Spleen (tissue), 11 donors: Measurements from ENCODE around the gene SNX30. TPM values are rescaled to one million over a fixed set of nuclear protein-coding genes. Genes with fewer than 3 reads are reported as not detected.
A peak's percentile ranks its signal among the peaks of the same experiment; 100 is the strongest.
"Not testable (repeated sequence)": the region's sequence is repeated elsewhere in the genome, so short reads cannot be mapped to it uniquely, and the experiment has no call there.

Experiments
- DNase-seq: peaks from one replicate; pipeline ENCODE4 v3.0.0-alpha.2; 2020
- H3K27ac ChIP-seq, 8 donors: fragments of 200-600 bp; sonication (generic) in 7 of 8; 1 replicate in 4 of 8; 2 replicates in 4 of 8; pipeline versions ENCODE4 v1.5.0 to v1.8.0; 2016 to 2021; ENCODE audit warnings: inconsistent platforms in 4 of 8, mild to moderate bottlenecking in 4 of 8, moderate library complexity in 1 of 8
- H3K27me3 ChIP-seq, 7 donors: fragments of 200-600 bp; sonication (generic) in 6 of 7; replicated peaks in 1 of 7; 1 replicate in 4 of 7; 2 replicates in 3 of 7; pipeline versions ENCODE4 v1.5.0 to v1.8.0; 2016 to 2021; ENCODE audit warnings: inconsistent platforms in 3 of 7, mild to moderate bottlenecking in 1 of 7
- H3K36me3 ChIP-seq, 6 donors: fragments of 200-600 bp; sonication (generic) in 5 of 6; 1 replicate in 4 of 6; 2 replicates in 2 of 6; pipeline versions ENCODE4 v1.5.0 to v1.8.0; 2016 to 2021; ENCODE audit warnings: inconsistent platforms in 2 of 6
- H3K4me1 ChIP-seq, 6 donors: fragments of 200-600 bp; sonication (generic) in 5 of 6; 1 replicate in 3 of 6; 2 replicates in 3 of 6; pipeline versions ENCODE4 v1.5.0 to v1.8.0; 2016 to 2021; ENCODE audit warnings: inconsistent platforms in 3 of 6
- H3K4me3 ChIP-seq, 8 donors: fragments of 200-600 bp; sonication (generic) in 7 of 8; 1 replicate in 4 of 8; 2 replicates in 4 of 8; pipeline versions ENCODE4 v1.5.0 to v1.8.0; 2016 to 2021; ENCODE audit warnings: inconsistent platforms in 4 of 8, mild to moderate bottlenecking in 4 of 8, moderate library complexity in 2 of 8
- H3K9me3 ChIP-seq, 8 donors: fragments of 200-600 bp; sonication (generic) in 7 of 8; 1 replicate in 4 of 8; 2 replicates in 4 of 8; pipeline versions ENCODE4 v1.5.0 to v1.8.0; 2016 to 2021; ENCODE audit warnings: inconsistent platforms in 4 of 8
- POLR2A ChIP-seq, 3 donors: fragments of 450-650 bp; IDR thresholded peaks; one replicate each; pipeline ENCODE4 v1.5.1; 2017; ENCODE audit warnings: antibody characterized with exemption in 3 of 3, mild to moderate bottlenecking in 1 of 3
- POLR2AphosphoS5 ChIP-seq, 3 donors: sonication (generic); formaldehyde crosslinking; IDR thresholded peaks; one replicate each; pipeline ENCODE4 v1.5.1; 2017; ENCODE audit warnings: antibody characterized with exemption in 3 of 3
- WGBS, 5 donors: extraction: QIAGEN DNeasy Blood & Tissue Kit in 3 of 5; methylation state at CpG; one replicate each; pipeline versions ENCODE4 v1.1.5 to v1.1.7; 2013 to 2018; 5-methylcytosine and 5-hydroxymethylcytosine counted together
- intact Hi-C: fragments of 100-400 bp; cut with DNase I; formaldehyde crosslinking; loops from one replicate; pipeline ENCODE4 v1.15.0; 2023; ENCODE audit warnings: low total_unique reads
- polyA plus RNA-seq, 3 donors: library from polyadenylated mRNA; stranded (reverse); fragments of 200-250 nt; gene quantifications; one replicate each; pipeline ENCODE4 v1.2.1, GENCODE V29; 2013
- total RNA-seq, 7 donors: library from RNA; depleted of rRNA in 3 of 7; stranded (reverse); fragments of >200 nt in 3 of 7; fragmentation: NEBNext Ultra II Directional in 4 of 7; extraction: Animal tissue kit (Norgen Biotek cat#: 25700) in 4 of 7; gene quantifications; one replicate each; pipeline versions ENCODE4 v1.1.0 to v1.2.1, GENCODE V29; 2016 to 2021
- TF ChIP-seq, protein P1 (sequence below), 11 experiments: fragments of 200-600 bp in 7 of 11; fragments of 450-650 bp in 4 of 11; sonication (generic) in 4 of 11; IDR thresholded peaks in 8 of 11; conservative IDR thresholded peaks in 3 of 11; 1 replicate in 7 of 11; 2 replicates in 4 of 11; pipeline versions ENCODE4 v1.4.0 to v1.8.0; 2016 to 2021; ENCODE audit warnings: antibody characterized with exemption in 11 of 11, inconsistent platforms in 4 of 11, mild to moderate bottlenecking in 1 of 11
- donor health status: healthy with polysubstance abuse.
- donor health status: DM: no; HTN: no; CAD: no; lungs with moderate emphysema.
- donor health status: DM: no; HTN: no; CAD: no.
- donor health status: Bipolar disorder and iron deficiency.
- donor health status: healthy.
- donor health status: DM: no; HTN: no; CAD: no.
- donor health status: DM: yes; HTN: yes; CAD: no.

The SNX30 gene
- total and polyA plus RNA-seq, 10 donors, result 1.2 to 23.3 (median 14.6) TPM

DNA sequence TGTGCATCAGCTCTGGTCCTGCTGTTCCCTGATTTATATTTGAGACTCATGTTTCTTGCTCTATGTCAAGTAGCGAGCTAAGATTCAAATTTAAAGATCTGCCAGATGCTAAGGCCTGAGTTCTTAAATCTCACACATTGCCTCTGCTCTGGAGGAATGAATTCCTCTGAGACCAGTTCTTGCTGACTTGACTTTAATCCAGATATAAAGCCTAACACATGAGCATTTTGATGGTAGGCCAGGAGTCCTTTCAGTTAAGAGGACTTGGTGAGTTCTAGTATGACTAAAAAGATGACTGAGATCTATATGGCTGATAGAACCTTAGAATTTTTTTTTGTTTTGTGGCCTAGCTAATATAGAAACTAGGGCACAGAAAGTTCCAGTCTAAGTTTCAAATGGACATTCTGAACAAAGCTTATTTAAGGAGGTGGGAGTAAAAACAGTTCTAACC, 31.3 kb upstream of the SNX30 start:
- 81 to 95% (median 92%) methylated on average over 1 of the region's 1 CpG for WGBS, 5 donors
- TF ChIP-seq POLR2AphosphoS5 (IDR thresholded peaks at IDR 0.05), result no peak
- TF ChIP-seq, protein P1, sequence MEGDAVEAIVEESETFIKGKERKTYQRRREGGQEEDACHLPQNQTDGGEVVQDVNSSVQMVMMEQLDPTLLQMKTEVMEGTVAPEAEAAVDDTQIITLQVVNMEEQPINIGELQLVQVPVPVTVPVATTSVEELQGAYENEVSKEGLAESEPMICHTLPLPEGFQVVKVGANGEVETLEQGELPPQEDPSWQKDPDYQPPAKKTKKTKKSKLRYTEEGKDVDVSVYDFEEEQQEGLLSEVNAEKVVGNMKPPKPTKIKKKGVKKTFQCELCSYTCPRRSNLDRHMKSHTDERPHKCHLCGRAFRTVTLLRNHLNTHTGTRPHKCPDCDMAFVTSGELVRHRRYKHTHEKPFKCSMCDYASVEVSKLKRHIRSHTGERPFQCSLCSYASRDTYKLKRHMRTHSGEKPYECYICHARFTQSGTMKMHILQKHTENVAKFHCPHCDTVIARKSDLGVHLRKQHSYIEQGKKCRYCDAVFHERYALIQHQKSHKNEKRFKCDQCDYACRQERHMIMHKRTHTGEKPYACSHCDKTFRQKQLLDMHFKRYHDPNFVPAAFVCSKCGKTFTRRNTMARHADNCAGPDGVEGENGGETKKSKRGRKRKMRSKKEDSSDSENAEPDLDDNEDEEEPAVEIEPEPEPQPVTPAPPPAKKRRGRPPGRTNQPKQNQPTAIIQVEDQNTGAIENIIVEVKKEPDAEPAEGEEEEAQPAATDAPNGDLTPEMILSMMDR (IDR thresholded peaks at IDR 0.05 in 8 of 11, conservative IDR thresholded peaks at IDR 0.05 in 3 of 11), result no peak
- no peak for TF ChIP-seq POLR2A (IDR thresholded peaks at IDR 0.05)
- intact Hi-C loops, result loop anchor here (5.0 kb wide), 1 partner anchor 33 kb away; the partner anchor contains the start of gene SNX30
- Histone ChIP-seq H3K27ac (peak overlapping the region in 3 of 8 donors; percentile 6 to 95 (median 15)), H3K27me3 (no peaks in the 10 kb centered on the region), H3K4me3 (no peak overlapping the region), H3K9me3 (no peaks in the 10 kb centered on the region), H3K4me1 (peaks cover 10 to 41% (median 22%) of the 10 kb centered on the region in 6 donors), H3K36me3 (peaks cover 0 to 18% (median 2%) of the 10 kb centered on the region in 6 donors)
- no peak for DNase-seq

DNA sequence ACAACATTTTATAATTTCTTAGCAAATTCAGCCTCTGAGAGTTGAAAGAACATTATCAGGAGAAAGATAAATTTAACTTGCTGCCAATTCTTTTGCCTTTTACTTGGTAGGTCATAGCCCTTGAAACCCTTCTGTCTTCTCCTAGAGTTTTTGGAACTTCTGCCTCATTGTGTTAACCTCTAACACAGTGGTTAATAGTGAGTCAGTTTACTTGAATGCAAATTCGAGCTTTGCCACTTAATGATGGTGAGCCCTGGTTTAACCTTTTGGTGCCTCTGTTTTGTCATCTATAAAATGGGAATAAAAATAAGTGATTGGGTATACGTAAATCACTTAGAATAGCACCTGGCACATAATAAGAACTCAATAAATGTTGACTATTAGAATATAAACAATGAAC, 30.9 kb upstream of the SNX30 start:
- Histone ChIP-seq H3K9me3 (no peaks in the 10 kb centered on the region), H3K27me3 (no peaks in the 10 kb centered on the region), H3K27ac (peak overlapping the region in 1 of 8 donors; percentile 15), H3K4me3 (no peak overlapping the region), H3K36me3 (peaks cover 0 to 15% (median under 1%) of the 10 kb centered on the region in 6 donors), H3K4me1 (peaks cover 10 to 36% (median 20%) of the 10 kb centered on the region in 6 donors)
- intact Hi-C loops, result loop anchor here (5.0 kb wide), 1 partner anchor 33 kb away; the partner anchor contains the start of gene SNX30
- 68 to 88% (median 78%) methylated on average over 2 of the region's 2 CpGs for WGBS, 5 donors
- no peak for DNase-seq
- no peak for TF ChIP-seq POLR2AphosphoS5 (IDR thresholded peaks at IDR 0.05)
- TF ChIP-seq POLR2A (IDR thresholded peaks at IDR 0.05), result no peak
- TF ChIP-seq, protein P1 (IDR thresholded peaks at IDR 0.05 in 8 of 11, conservative IDR thresholded peaks at IDR 0.05 in 3 of 11), result no peak

DNA sequence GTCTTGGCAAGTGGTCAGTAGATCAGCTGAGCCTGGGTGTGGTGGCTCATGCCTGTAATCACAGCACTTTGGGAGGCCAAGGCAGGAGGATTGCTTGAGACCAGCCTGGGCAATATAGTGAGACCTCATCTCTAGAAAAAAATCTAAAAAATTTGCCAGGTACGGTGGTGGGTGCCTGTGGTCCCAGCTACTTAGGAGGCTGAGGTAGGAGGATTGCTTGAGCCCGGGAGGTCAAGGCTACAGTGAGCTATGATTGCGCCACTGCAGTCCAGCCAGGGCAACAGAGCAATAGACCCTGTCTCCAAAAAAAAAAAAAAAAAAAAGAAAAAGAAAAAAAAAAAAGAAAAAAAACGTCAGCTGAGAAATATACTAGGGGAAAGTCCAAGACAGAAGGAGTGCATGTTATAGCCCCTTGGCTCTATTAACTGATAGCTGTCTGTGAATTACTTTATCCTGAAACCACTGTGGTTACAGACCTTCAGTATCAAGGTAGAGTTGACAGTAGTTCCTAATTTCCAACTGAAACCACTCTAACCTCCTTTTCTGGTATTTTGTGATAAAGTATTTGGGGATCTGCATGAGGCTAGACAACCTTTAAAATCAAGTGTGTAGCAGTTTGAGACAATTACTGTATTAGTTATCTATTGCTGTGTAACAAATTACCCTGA, 30.3 kb upstream of the SNX30 start:
- WGBS, 5 donors, result 84 to 86% (median 85%) methylated on average over 4 of the region's 4 CpGs
- DNase-seq, result no peak
- intact Hi-C loops, result no loop called here
- TF ChIP-seq POLR2AphosphoS5 (IDR thresholded peaks at IDR 0.05), result no peak
- TF ChIP-seq, protein P1 (IDR thresholded peaks at IDR 0.05 in 8 of 11, conservative IDR thresholded peaks at IDR 0.05 in 3 of 11), result no peak
- no peak for TF ChIP-seq POLR2A (IDR thresholded peaks at IDR 0.05)
- no peak overlapping the region for H3K27ac ChIP-seq
- H3K36me3 ChIP-seq, result peaks cover 0 to 10% (median 0%) of the 10 kb centered on the region in 6 donors
- peaks cover 10 to 31% (median 19%) of the 10 kb centered on the region in 6 donors for H3K4me1 ChIP-seq
- no peak overlapping the region for H3K4me3 ChIP-seq
- H3K9me3 ChIP-seq, result no peaks in the 10 kb centered on the region
- no peaks in the 10 kb centered on the region for H3K27me3 ChIP-seq

DNA sequence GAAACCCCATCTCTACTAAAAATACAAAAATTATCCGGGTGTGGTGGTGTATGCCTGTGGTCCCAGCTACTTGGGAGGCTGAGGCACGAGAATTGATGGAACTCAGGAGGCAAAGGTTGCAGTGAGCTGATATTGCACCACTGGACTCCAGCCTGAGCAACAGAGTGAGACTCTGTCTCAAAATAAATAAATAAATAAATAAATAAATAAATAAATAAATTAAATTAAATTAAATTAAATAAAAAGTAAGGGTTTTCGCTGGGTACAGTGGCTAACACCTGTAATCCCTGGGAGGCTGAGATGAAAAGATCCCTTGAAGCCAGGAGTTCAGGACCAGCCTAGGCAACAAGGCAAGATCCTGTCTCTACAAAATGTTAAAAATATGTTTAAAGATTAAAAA, 27.8 kb upstream of the SNX30 start:
- H3K27ac ChIP-seq, DNase-seq, H3K36me3 ChIP-seq, H3K27me3 ChIP-seq, intact Hi-C loops, H3K9me3 ChIP-seq, H3K4me3 ChIP-seq: not testable (repeated sequence)
- WGBS, 5 donors, result 85 to 96% (median 91%) methylated on average over 3 of the region's 3 CpGs
- H3K4me1 ChIP-seq, result peaks cover 0 to 32% (median 19%) of the 10 kb centered on the region in 6 donors
